ENCODE results near the gene CDH10.

Gene CDH10

GRCh38 chr5:24644761-24645160 lies at the start of gene CDH10:
TSS of gene CDH10 (minus strand) at chr5:24644978. CDS start at chr5:24593490, 51,488 bp downstream.
- no peak for TF ChIP-seq ARNTL (CRISPR knock-in tag; IDR thresholded peaks at IDR 0.05; ENCODE audit: borderline replicate concordance, low read depth)
- TF ChIP-seq OSR1 (CRISPR knock-in tag; IDR thresholded peaks at IDR 0.05) = no peak
- TF ChIP-seq TSHZ2 (CRISPR knock-in tag; IDR thresholded peaks at IDR 0.05) = no peak
- no peak for TF ChIP-seq ESRRG (CRISPR knock-in tag; IDR thresholded peaks at IDR 0.05)
- ATAC-seq = peak; percentile 52

- TF ChIP-seq OSR1 (CRISPR knock-in tag; IDR thresholded peaks at IDR 0.05) (no peak), ZFP30 (CRISPR knock-in tag; IDR thresholded peaks at IDR 0.05) (no peak), RARB (CRISPR knock-in tag; IDR thresholded peaks at IDR 0.05) (no peak), ZNF8 (CRISPR knock-in tag; IDR thresholded peaks at IDR 0.05) (no peak), PATZ1 (CRISPR knock-in tag; IDR thresholded peaks at IDR 0.05; ENCODE audit: borderline replicate concordance) (no peak), TCF4 (CRISPR knock-in tag; IDR thresholded peaks at IDR 0.05; ENCODE audit: borderline replicate concordance) (no peak), GLIS3 (CRISPR knock-in tag; IDR thresholded peaks at IDR 0.05) (no peak), PPARA (CRISPR knock-in tag; IDR thresholded peaks at IDR 0.05; ENCODE audit: borderline replicate concordance) (no peak), ZNF70 (CRISPR knock-in tag; IDR thresholded peaks at IDR 0.05) (no peak), ZC3H10 (CRISPR knock-in tag; IDR thresholded peaks at IDR 0.05) (no peak), TOX (CRISPR knock-in tag; IDR thresholded peaks at IDR 0.05; ENCODE audit: borderline replicate concordance) (no peak)
- ATAC-seq = no peak
Measured at GRCh38 chr5:24693609-24694008, 48.8 kb upstream of the CDH10 start.

- no peak for ATAC-seq
- TF ChIP-seq RARB (CRISPR knock-in tag; IDR thresholded peaks at IDR 0.05) = no peak
- TF ChIP-seq OSR1 (CRISPR knock-in tag; IDR thresholded peaks at IDR 0.05) = no peak
- no peak for TF ChIP-seq CREB5 (CRISPR knock-in tag; IDR thresholded peaks at IDR 0.05; ENCODE audit: low read depth)
- no peak for TF ChIP-seq SNAI2 (CRISPR knock-in tag; IDR thresholded peaks at IDR 0.05)
- TF ChIP-seq TOX (CRISPR knock-in tag; IDR thresholded peaks at IDR 0.05; ENCODE audit: borderline replicate concordance) = no peak
- TF ChIP-seq ARNTL (CRISPR knock-in tag; IDR thresholded peaks at IDR 0.05; ENCODE audit: borderline replicate concordance, low read depth) = no peak
- no peak for TF ChIP-seq ZNF70 (CRISPR knock-in tag; IDR thresholded peaks at IDR 0.05)
- TF ChIP-seq ZNF565 (CRISPR knock-in tag; conservative IDR thresholded peaks at IDR 0.05; ENCODE audit: low read depth) = no peak
- no peak for TF ChIP-seq CSRNP3 (CRISPR knock-in tag; IDR thresholded peaks at IDR 0.05)
- TF ChIP-seq POU6F1 (CRISPR knock-in tag; IDR thresholded peaks at IDR 0.05; ENCODE audit: borderline replicate concordance, low read depth) = no peak
Measured at GRCh38 chr5:24691074-24691473, 46.3 kb upstream of the CDH10 start.

GRCh38 chr5:24681106-24681505 lies 36.3 kb upstream of the CDH10 start:
- no peak for ATAC-seq
- TF ChIP-seq ZNF70 (CRISPR knock-in tag; IDR thresholded peaks at IDR 0.05) (no peak), ZNF565 (CRISPR knock-in tag; conservative IDR thresholded peaks at IDR 0.05; ENCODE audit: low read depth) (no peak), TSHZ2 (CRISPR knock-in tag; IDR thresholded peaks at IDR 0.05) (no peak), ISL1 (CRISPR knock-in tag; IDR thresholded peaks at IDR 0.05) (no peak), RARB (CRISPR knock-in tag; IDR thresholded peaks at IDR 0.05) (no peak), BACH2 (CRISPR knock-in tag; IDR thresholded peaks at IDR 0.05; ENCODE audit: borderline replicate concordance) (no peak), CSDC2 (CRISPR knock-in tag; IDR thresholded peaks at IDR 0.05) (no peak), ZC3H10 (CRISPR knock-in tag; IDR thresholded peaks at IDR 0.05) (no peak), CSRNP3 (CRISPR knock-in tag; IDR thresholded peaks at IDR 0.05) (no peak)
